GM21723 (cell line): ENCODE data around the gene CFAP54.

ENCODE experiments used
- ATAC-seq: cut with Tn5 transposase; IDR thresholded peaks from one replicate; pipeline ENCODE4 v1.9.1; 2021; ENCODE audit warnings: mild to moderate bottlenecking, moderate library complexity; ENCODE audit not compliant: unreplicated experiment

The CFAP54 gene

DNA sequence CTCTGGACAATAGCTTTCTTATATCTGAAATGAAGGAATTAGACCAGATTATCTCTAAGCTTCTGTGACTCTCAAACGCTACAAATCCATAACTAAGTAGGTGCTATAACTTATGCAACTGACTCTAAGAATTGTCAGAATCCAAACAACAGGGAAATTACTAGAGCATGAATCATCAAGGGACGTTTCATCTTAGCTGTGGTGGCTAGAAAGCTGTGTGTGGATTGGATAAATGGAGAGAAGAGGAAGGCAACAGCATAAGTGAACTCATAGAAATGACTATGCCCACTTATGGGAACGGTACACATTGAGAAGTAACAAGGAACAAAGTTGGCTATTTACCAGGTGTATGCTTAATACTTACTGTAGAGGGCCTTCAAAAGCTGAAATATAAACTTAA lies 321.7 kb downstream of the CFAP54 start:
- no peak for ATAC-seq

DNA sequence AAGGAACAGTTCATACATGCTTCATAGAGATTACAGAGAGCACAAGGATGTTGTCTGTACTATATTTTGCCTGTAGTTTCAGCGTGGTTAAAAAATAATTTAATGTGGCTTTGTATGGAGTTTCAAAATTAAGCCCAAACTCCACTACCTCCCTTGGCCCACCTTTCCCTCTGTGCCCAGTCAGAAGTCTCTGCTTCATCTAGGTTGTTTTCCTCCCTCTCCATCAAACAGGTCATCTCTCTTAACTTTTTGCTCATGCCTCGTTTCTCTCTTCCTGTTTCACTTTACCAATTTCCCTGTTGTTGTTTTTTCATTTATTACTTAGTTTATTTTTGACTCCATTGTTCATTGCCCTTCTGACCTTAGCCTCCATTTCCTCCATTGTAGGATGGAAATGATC lies 322.8 kb downstream of the CFAP54 start:
- ATAC-seq, result no peak

DNA sequence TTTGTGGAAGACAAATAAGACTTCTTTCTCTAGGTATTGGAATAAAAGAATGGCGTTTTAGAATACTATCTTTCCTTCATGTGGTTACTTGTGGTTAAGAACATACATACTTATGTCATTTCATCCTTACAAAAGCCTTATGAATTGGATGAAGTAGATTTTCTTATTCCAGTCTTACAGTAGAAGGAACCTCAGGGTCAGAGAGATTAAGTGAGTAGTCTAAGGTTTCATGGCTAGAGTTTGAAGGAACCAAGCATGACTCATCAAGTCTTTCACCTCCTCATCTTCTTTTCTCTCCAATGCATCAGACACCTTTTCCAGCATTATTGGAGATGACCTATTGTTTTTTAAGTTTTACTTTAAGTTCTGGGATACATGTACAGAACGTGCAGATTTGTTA lies 324.8 kb downstream of the CFAP54 start:
- no peak for ATAC-seq

- no peak for ATAC-seq
Observed at GRCh38 chr12:96821592-96821991, 332.2 kb downstream of the CFAP54 start.

DNA sequence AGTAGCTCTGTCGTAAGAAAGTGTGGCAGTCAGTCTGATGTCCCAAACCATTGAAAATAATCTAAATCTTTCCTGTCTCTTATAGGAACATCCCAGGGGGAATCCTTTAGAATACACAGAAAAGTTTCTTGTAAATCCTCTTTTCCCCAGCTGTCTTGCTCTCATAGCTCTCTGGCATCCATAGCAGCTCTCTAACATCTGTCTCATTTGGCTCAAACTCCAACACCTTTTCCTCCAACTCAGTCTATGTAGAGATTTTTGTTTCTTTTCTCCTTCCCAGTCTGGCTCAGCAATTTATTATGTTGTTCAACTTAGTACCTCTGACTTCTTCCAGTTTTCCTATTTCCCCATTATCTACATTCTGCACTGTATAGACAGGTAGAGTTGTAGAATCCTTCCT lies 333.3 kb downstream of the CFAP54 start:
- no peak for ATAC-seq

GRCh38 chr12:96824074-96824837 lies 334.9 kb downstream of the CFAP54 start:
- no peak for ATAC-seq

DNA sequence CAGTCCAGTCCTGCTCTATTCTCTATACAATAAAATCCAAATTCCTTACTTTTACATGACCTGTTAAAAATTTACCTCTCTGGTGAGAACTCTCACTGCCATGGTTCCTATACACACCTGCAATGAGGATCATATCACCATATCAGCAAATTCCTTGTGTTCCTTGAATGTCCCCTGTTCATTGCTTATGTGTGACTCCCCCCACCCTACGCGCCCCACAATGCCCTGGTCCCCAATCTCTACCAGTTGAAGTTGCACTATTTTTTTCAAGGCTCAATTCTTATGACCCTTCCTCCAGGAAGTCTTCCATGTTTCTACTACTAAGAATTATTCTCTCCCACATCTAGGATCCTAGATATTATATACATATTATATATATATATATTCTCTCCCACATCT lies 335.5 kb downstream of the CFAP54 start:
- no peak for ATAC-seq

GRCh38 chr12:96828169-96828789 lies 338.9 kb downstream of the CFAP54 start:
- no peak for ATAC-seq

- no peak for ATAC-seq
Observed at GRCh38 chr12:96829354-96829753, 340.0 kb downstream of the CFAP54 start.

GRCh38 chr12:96831346-96831745 lies 342.0 kb downstream of the CFAP54 start:
- no peak for ATAC-seq

DNA sequence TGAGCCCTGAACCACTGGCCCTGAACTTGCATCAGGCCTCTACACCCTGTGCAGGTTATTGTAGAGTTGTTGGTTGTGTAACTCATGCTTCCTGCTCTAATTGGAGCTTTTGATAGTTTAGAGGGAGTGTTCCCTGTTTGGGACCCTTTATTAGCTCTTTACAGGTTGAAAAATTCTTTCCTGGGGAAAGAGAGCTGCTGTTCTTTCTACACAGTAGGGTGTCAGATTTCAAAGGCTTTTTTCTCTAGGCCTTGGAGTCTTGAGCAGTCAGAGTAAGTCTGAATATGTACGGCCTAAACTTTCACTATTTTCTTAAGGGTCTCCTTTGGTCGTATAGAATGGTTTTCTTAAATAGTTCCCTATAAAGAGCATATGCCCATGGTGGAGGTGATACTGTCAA lies 356.9 kb downstream of the CFAP54 start:
- ATAC-seq, result no peak

DNA sequence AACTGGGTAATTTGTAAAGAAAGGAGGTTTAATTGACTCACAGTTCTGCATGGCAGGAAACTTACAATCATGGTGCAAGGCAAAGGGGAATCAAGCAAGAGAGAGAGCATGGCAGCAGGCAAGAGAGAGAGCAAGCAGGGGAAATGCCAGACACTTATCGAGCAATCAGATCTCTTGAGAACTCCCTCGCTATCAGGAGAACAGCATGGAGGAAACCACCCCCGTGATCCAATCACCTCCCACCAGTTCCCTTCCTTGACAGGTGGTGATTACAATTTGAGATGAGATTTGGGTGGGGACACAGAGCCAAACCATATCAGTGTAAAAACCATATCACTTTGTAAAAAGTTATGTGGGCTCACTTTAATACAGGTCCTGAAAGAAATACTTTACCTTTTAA lies 361.3 kb downstream of the CFAP54 start:
- no peak for ATAC-seq

DNA sequence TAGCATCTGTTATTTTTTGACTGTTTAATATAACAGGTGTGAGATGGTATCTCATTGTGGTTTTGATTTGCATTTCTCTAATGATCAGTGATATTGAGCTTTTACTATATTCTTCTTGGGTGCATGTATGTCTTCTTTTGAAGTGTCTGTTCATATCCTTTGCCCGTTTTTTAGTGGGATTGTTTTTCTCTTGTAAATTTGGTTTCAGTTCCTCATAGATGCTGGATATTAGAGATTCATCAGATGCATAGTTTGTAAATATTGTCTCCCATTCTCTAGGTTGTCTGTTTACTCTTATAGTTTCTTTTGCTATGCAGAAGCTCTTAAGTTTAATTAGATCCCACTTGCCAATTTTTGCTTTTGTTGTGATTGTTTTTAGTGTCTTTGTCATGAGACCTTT lies 368.8 kb downstream of the CFAP54 start:
- ATAC-seq, result no peak

DNA sequence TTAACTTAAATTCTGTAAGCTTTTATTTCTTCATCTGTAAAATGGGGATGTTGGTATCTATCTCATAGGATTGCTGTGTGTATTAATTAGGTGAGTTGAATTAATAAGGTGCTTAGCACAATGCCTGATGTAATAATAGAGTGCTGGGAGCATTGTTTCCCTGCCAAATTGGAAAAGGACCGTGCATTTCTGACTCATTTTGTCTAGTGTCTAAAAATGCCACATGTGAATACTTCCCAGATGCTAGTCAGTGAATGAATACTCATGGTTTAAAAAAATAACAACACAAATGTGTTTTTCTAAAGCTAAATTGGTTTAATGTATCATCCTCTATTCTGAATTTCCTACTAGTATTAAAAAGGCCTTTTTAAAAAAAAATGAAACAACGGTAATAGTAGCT lies 372.3 kb downstream of the CFAP54 start:
- no peak for ATAC-seq

- ATAC-seq, result no peak
Observed at GRCh38 chr12:96862326-96862725, 372.9 kb downstream of the CFAP54 start.

DNA sequence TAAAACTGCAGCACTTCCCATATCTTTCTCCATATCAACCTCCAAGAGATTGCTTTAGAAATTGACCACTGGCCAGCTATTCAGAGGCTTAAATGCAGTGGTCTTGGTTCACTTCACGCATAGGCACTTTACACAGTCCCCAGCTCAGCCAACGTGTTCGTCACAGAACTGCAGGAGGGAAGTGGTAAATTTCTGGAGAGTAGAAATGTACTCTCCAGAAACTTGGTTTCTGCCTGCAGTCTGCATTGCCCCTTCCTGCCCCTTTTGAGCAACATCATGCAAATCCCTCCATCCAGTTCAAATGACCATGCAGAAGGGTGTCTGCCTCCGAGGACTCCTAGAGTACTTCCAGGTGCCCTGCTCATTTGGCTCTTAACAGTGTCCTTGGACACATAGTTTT lies 375.0 kb downstream of the CFAP54 start:
- ATAC-seq, result no peak

DNA sequence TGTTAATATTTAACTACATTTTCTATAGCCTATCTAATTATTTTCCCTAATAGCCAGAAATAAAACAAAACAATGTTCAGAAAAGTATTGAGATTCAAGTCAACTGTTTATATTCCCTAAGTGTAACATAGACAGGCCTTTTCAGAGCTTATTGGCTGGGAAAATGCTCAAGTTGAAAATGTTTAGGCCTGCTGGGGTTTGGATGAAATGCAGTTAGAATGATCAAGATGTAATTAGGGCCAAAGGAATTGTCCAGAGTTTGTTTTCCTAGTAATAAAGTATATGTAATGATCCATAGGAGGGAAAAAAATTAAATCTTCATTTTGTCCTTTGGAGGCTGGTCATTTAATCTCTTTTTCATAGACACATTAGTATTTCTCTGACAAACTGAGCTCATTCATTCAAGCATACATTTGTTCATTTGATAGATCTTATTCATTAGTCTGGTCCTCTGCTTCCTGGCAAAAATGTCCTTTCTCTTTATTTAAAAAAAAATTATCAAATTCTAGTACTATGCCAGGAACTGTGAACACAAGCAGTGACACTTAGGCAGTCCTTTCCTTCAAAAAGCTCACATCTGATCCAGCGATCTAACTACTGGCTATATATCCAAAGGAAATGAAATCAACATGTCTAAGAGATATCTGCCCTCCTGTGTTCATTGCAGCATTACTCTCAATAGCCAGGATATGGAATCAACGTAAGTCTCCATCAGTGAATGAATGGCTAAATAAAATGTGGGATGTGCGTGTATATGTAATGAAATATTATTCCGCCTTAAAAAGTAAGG lies 377.6 kb downstream of the CFAP54 start:
- ATAC-seq, result no peak

GRCh38 chr12:96870946-96871345 lies 381.6 kb downstream of the CFAP54 start:
- no peak for ATAC-seq

DNA sequence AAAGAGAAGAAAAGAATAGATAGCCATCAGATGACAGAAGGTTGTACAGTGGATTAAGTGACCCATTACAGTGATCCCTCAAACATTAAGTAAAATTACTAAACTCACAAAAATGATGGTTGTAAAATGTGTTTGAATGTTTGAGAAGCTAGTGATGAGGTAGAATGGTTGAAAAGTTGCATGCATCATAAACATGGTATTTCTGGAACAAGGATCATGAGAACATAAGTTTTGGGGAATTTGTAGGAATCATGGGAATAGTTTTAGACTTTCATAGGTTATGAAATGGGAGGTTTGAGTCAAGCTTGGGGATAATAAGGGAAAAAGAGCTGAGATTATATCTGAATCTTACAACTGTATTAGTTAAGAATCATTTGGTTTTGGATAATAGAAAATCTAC lies 383.6 kb downstream of the CFAP54 start:
- no peak for ATAC-seq

DNA sequence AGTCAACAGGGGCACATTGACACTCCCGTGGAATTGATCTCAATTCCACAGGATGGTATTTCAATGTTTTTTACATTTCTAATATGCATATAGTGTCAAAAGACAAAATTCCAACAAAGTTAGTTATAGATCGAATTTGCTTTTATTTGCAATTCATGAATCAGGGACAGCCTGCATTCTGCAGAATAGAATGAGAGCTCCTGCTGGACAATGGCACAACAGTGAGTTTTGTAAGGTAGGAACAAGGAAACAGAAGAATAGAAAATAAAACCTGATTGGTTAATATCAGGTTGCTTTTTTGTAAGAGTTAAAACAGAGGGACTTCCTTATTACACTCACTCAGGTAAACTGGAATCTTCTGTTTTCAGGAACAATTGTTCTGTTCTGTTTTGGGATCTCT lies 384.8 kb downstream of the CFAP54 start:
- no peak for ATAC-seq

DNA sequence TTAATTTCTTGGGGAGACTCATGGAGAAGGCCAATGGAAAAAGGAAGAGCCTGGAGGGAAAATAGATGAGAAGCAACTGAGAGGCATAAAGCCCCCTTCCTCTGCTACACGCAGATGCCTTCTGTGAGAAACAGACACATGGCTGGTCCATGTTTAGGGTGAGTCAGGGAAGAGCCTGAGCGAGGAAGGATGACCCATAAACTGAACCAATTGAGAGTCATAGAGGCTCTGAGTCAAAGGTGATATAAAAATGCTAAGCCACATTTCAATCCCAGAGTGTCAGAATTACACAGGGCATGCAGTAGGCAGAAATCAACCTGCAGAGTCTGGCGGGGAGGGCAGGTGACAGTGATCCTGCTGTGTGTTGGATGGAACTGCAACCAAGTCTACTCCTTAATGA lies 387.6 kb downstream of the CFAP54 start:
- no peak for ATAC-seq

DNA sequence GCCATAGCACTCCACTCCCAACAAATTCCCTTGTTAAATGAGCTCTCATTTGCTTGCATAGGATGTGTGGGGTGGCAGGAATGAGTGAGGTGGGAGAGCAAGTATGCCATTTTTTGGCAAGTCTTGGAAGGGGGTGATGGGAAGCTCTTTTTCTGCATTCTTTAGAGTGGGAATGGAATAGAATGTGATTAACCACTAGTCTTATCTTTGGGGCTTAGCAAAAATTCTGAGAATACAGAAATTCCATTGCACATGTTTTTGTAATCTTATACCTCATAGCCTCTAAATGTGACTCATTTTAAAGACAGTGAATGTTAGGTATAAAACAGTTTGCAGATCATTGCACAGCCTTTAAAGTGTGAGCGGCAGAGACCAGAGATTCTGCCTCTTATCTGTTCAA lies 389.3 kb downstream of the CFAP54 start:
- ATAC-seq, result no peak
